IPS-20b (cell line): Measurements from ENCODE around the gene RBM42.

Experiments
- H3K27ac ChIP-seq: one replicate; pipeline ENCODE4 v1.5.1; 2013; ENCODE audit warnings: low read length
- H3K27me3 ChIP-seq: 2 replicates; pipeline ENCODE4 v1.6.1; 2013; ENCODE audit warnings: mild to moderate bottlenecking, low read length, inconsistent platforms; ENCODE audit not compliant: insufficient read depth
- H3K36me3 ChIP-seq: 2 replicates; pipeline ENCODE4 v1.6.1; 2013; ENCODE audit warnings: low read depth, mild to moderate bottlenecking, inconsistent platforms, low read length, moderate library complexity; ENCODE audit not compliant: insufficient read depth
- H3K4me1 ChIP-seq: 2 replicates; pipeline ENCODE4 v1.6.1; 2013; ENCODE audit warnings: mild to moderate bottlenecking, control low read depth, inconsistent platforms, low read length, moderate library complexity; ENCODE audit not compliant: insufficient read depth
- H3K4me3 ChIP-seq: 2 replicates; pipeline ENCODE4 v1.5.1; 2013; ENCODE audit warnings: mild to moderate bottlenecking, low read length, inconsistent platforms
- H3K9ac ChIP-seq: 2 replicates; pipeline ENCODE4 v1.6.1; 2013; ENCODE audit warnings: low read depth, mild to moderate bottlenecking, inconsistent platforms, low read length, moderate library complexity
- H3K9me3 ChIP-seq: 2 replicates; pipeline ENCODE4 v1.6.1; 2013; ENCODE audit warnings: mild to moderate bottlenecking, low read depth, low read length, inconsistent platforms; ENCODE audit not compliant: insufficient read depth

Gene RBM42

DNA sequence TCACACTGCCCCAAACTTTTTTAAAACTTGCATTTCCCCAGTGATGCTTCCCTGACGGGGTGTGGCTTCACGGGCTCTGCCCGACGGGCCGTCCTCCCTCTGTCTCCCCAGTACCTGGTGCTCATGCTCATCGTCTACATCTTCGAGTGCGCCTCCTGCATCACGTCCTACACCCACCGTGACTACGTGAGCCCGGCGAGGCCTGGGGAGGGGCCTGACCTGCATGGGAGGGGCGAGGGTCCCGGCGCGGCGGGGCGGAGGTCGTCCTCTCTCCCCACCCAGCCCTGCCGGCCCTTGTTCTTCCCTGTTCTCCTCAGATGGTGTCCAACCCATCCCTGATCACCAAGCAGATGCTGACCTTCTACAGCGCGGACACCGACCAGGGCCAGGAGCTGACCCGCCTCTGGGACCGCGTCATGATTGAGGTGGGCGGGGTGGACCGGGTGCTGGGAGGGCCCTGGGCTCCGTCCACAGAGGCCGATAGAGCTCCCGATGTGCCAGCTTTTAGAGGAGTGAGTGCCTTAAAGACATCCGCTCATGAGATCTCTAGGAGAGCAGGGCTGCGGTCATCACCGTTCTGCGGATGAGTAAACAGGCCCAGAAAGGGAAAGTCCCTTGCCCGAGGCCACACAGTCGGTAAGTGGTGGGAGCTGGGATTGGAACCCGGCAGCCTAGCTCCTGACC, 44.4 kb downstream of the RBM42 start:
- Histone ChIP-seq H3K9ac (peak overlapping the region; percentile 38; the same call in 1 of the 2 replicates), H3K27me3 (peaks cover 36% of the 10 kb centered on the region), H3K4me1 (no peaks in the 10 kb centered on the region), H3K4me3 (peak overlapping the region; percentile 75), H3K36me3 (no peaks in the 10 kb centered on the region), H3K9me3 (no peaks in the 10 kb centered on the region), H3K27ac (no peak overlapping the region)

GRCh38 chr19:35675589-35676140, 46.8 kb downstream of the RBM42 start:
- no peaks in the 10 kb centered on the region for H3K9me3 ChIP-seq

More at GRCh38 chr19:35675589-35676140, 46.8 kb downstream of the RBM42 start:
- no peak overlapping the region for H3K9ac ChIP-seq
- no peak overlapping the region for H3K4me3 ChIP-seq
- H3K4me1 ChIP-seq, result no peaks in the 10 kb centered on the region
- H3K27ac ChIP-seq, result no peak overlapping the region
- peaks cover 25% of the 10 kb centered on the region for H3K27me3 ChIP-seq
- no peaks in the 10 kb centered on the region for H3K36me3 ChIP-seq
